GM23338 (cell line): ENCODE results near the gene A1BG. TPM values are rescaled to one million over a fixed set of nuclear protein-coding genes. Genes with fewer than 3 reads are reported as not detected.

Source experiments
- ATAC-seq: fragments of 200-7000 bp; cut with Tn5 transposase; 3 replicates; pipeline ENCODE4 v1.9.1; 2020
- DNase-seq: peaks from one replicate; pipeline ENCODE4 v3.0.0-alpha.2; 2015; ENCODE audit warnings: low spot score
- H2AFZ ChIP-seq: fragments of 200-600 bp; sonication (generic); 2 replicates; pipeline ENCODE4 v1.8.0; 2016; ENCODE audit warnings: antibody characterized with exemption, mild to moderate bottlenecking, moderate library complexity
- H3F3A ChIP-seq: fragments of 200-600 bp; sonication (generic); replicated peaks from 2 replicates; pipeline ENCODE4 v1.8.0; 2017; ENCODE audit warnings: antibody characterized with exemption, mixed run types, low read depth
- H3K27ac ChIP-seq: fragments of 200-600 bp; sonication (generic); 2 replicates; pipeline ENCODE4 v1.6.1; 2016; ENCODE audit warnings: low read depth
- H3K27me3 ChIP-seq: fragments of 200-600 bp; sonication (generic); 2 replicates; pipeline ENCODE4 v1.8.0; 2016; ENCODE audit warnings: mild to moderate bottlenecking, mixed run types, moderate library complexity; ENCODE audit not compliant: insufficient read depth
- H3K36me3 ChIP-seq: fragments of 200-600 bp; sonication (generic); 2 replicates; pipeline ENCODE4 v1.8.0; 2016; ENCODE audit warnings: mild to moderate bottlenecking; ENCODE audit not compliant: insufficient read depth
- H3K4me1 ChIP-seq: fragments of 200-600 bp; sonication (generic); 2 replicates; pipeline ENCODE4 v1.8.0; 2016; ENCODE audit warnings: mild to moderate bottlenecking, moderate library complexity; ENCODE audit not compliant: insufficient read depth
- H3K4me2 ChIP-seq: fragments of 200-600 bp; sonication (generic); 2 replicates; pipeline ENCODE4 v1.7.1; 2017; ENCODE audit warnings: mixed run types
- H3K4me3 ChIP-seq: fragments of 200-600 bp; sonication (generic); 2 replicates; pipeline ENCODE4 v1.6.1; 2016; ENCODE audit warnings: mixed run types
- H3K79me2 ChIP-seq: fragments of 200-600 bp; sonication (generic); replicated peaks from 2 replicates; pipeline ENCODE4 v1.8.0; 2017; ENCODE audit warnings: mild to moderate bottlenecking; ENCODE audit not compliant: insufficient read depth
- H3K9me2 ChIP-seq: fragments of 200-600 bp; sonication (generic); 2 replicates; pipeline ENCODE4 v1.8.0; 2017; ENCODE audit not compliant: insufficient read depth
- H4K20me1 ChIP-seq: fragments of 200-600 bp; sonication (generic); replicated peaks from 2 replicates; pipeline ENCODE4 v1.8.0; 2017; ENCODE audit warnings: mild to moderate bottlenecking; ENCODE audit not compliant: insufficient read depth
- H3K27ac Mint-ChIP-seq: 2 replicates; pipeline ENCODE4 v1.8.0; 2020; ENCODE audit warnings: inconsistent platforms, mild to moderate bottlenecking, moderate library complexity, mixed read lengths
- H3K27me3 Mint-ChIP-seq: 3 replicates; pipeline ENCODE4 v1.8.0; 2022; ENCODE audit warnings: low read depth, mild to moderate bottlenecking, moderate library complexity, mixed read lengths, inconsistent platforms; ENCODE audit not compliant: insufficient read depth, poor library complexity
- H3K36me3 Mint-ChIP-seq: 3 replicates; pipeline ENCODE4 v1.8.0; 2021; ENCODE audit warnings: low read depth, mild to moderate bottlenecking, inconsistent platforms, moderate library complexity, mixed read lengths
- H3K4me1 Mint-ChIP-seq: 3 replicates; pipeline ENCODE4 v1.8.0; 2020; ENCODE audit warnings: mild to moderate bottlenecking, inconsistent platforms, mixed read lengths
- H3K4me3 Mint-ChIP-seq: 3 replicates; pipeline ENCODE4 v1.8.0; 2021; ENCODE audit warnings: moderate library complexity, mild to moderate bottlenecking, inconsistent platforms, mixed read lengths
- H3K9me3 Mint-ChIP-seq: 3 replicates; pipeline ENCODE4 v1.8.0; 2020; ENCODE audit warnings: moderate library complexity, mild to moderate bottlenecking, inconsistent platforms, mixed read lengths
- EZH2 ChIP-seq: fragments of 200-600 bp; sonication (generic); IDR thresholded peaks from one replicate; pipeline ENCODE4 v1.8.0; 2017; ENCODE audit warnings: antibody characterized with exemption, mild to moderate bottlenecking, low read depth; ENCODE audit not compliant: unreplicated experiment
- JUNB ChIP-seq: IDR thresholded peaks from one replicate; pipeline ENCODE4 v1.6.1; 2016; ENCODE audit warnings: antibody characterized with exemption; ENCODE audit not compliant: unreplicated experiment
- ZNF114 ChIP-seq: fragments of 250-450 bp; sonication (Bioruptor Pico); IDR thresholded peaks from 2 replicates; pipeline ENCODE4 v1.5.0; 2020; ENCODE audit warnings: mild to moderate bottlenecking, moderate library complexity
- microRNA-seq: library from miRNA; unstranded; fragments of <30 nt; microRNA quantifications from one replicate; pipeline ENCODE4, GENCODE V29; 2017
- polyA plus RNA-seq: library from polyadenylated mRNA; unstranded; fragments of >200 nt; fragmentation: Nextera tagmentation; extraction: Ambion mirVana; gene quantifications from 2 replicates; pipeline ENCODE4 v1.2.1, GENCODE V29; 2016
- small RNA-seq: library from RNA; depleted of rRNA; stranded (forward); fragments of <200 nt; gene quantifications from one replicate; pipeline ENCODE3, GENCODE V24; 2014; ENCODE audit warnings: low replicate concordance
- total RNA-seq: library from RNA; depleted of rRNA; stranded (reverse); fragments of >200 nt; shearing (Covaris generic); gene quantifications from 2 replicates; pipeline ENCODE4 v1.2.3, GENCODE V29; 2014; rRNA removed
- TF ChIP-seq, protein P1 (sequence below): fragments of 250-450 bp; sonication (Bioruptor Pico); IDR thresholded peaks from 2 replicates; pipeline ENCODE4 v1.5.0; 2020; ENCODE audit warnings: mild to moderate bottlenecking, moderate library complexity
- TF ChIP-seq, protein P2 (sequence below): IDR thresholded peaks from 2 replicates; pipeline ENCODE4 v1.6.1; 2016; ENCODE audit warnings: antibody characterized with exemption
- TF ChIP-seq, protein P3 (sequence below): IDR thresholded peaks from one replicate; pipeline ENCODE4 v1.6.1; 2018; ENCODE audit warnings: antibody characterized with exemption; ENCODE audit not compliant: unreplicated experiment

A1BG gene
- total and polyA plus RNA-seq, 2 experiments from 2014 or later = 17.7 to 43.5 TPM

DNA sequence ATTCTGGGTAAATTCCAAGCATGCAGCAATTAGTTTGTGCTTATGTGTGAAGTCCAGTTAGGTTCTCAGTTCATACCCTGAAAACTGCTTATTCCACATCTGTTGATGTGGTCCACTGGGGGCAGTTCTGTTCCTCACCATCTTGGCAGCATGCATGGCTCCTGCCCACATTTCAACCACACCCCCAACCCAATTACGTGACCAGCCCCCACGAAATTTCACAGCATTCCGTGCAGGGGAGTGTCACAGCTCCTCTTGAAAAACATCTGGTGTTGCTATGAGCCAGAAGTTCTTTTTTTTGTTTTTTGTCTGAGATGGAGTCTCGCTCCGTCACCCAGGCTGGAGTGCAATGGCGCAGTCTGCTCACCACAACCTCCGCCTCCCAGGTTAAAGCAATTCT lies 57.2 kb downstream of the A1BG start:
- H3K4me3 Mint-ChIP-seq = no peak overlapping the region
- peaks cover 2% of the 10 kb centered on the region; the same call in 2 of the 3 replicates for H3K9me3 Mint-ChIP-seq
- peaks cover 20% of the 10 kb centered on the region for H4K20me1 ChIP-seq
- no peaks in the 10 kb centered on the region for H3K27me3 ChIP-seq
- H3K4me1 Mint-ChIP-seq = no peaks in the 10 kb centered on the region
- no peak for DNase-seq
- peaks cover 86% of the 10 kb centered on the region for H3K36me3 Mint-ChIP-seq
- no peaks in the 10 kb centered on the region for H3K9me2 ChIP-seq
- no peaks in the 10 kb centered on the region for H3K4me1 ChIP-seq
- H3K36me3 ChIP-seq = peaks cover 55% of the 10 kb centered on the region
- H3K27me3 Mint-ChIP-seq = peaks cover 2% of the 10 kb centered on the region
- no peak overlapping the region for H3K4me3 ChIP-seq
- no peak overlapping the region for H2AFZ ChIP-seq
- H3K27ac ChIP-seq = no peak overlapping the region
- no peak for ATAC-seq
- H3K4me2 ChIP-seq = no peak overlapping the region
- H3F3A ChIP-seq = peaks cover 4% of the 10 kb centered on the region; the same call in 1 of the 2 replicates
- peaks cover 50% of the 10 kb centered on the region for H3K79me2 ChIP-seq
- no peak overlapping the region; the same call in 1 of the 2 replicates for H3K27ac Mint-ChIP-seq
- TF ChIP-seq, protein P1, sequence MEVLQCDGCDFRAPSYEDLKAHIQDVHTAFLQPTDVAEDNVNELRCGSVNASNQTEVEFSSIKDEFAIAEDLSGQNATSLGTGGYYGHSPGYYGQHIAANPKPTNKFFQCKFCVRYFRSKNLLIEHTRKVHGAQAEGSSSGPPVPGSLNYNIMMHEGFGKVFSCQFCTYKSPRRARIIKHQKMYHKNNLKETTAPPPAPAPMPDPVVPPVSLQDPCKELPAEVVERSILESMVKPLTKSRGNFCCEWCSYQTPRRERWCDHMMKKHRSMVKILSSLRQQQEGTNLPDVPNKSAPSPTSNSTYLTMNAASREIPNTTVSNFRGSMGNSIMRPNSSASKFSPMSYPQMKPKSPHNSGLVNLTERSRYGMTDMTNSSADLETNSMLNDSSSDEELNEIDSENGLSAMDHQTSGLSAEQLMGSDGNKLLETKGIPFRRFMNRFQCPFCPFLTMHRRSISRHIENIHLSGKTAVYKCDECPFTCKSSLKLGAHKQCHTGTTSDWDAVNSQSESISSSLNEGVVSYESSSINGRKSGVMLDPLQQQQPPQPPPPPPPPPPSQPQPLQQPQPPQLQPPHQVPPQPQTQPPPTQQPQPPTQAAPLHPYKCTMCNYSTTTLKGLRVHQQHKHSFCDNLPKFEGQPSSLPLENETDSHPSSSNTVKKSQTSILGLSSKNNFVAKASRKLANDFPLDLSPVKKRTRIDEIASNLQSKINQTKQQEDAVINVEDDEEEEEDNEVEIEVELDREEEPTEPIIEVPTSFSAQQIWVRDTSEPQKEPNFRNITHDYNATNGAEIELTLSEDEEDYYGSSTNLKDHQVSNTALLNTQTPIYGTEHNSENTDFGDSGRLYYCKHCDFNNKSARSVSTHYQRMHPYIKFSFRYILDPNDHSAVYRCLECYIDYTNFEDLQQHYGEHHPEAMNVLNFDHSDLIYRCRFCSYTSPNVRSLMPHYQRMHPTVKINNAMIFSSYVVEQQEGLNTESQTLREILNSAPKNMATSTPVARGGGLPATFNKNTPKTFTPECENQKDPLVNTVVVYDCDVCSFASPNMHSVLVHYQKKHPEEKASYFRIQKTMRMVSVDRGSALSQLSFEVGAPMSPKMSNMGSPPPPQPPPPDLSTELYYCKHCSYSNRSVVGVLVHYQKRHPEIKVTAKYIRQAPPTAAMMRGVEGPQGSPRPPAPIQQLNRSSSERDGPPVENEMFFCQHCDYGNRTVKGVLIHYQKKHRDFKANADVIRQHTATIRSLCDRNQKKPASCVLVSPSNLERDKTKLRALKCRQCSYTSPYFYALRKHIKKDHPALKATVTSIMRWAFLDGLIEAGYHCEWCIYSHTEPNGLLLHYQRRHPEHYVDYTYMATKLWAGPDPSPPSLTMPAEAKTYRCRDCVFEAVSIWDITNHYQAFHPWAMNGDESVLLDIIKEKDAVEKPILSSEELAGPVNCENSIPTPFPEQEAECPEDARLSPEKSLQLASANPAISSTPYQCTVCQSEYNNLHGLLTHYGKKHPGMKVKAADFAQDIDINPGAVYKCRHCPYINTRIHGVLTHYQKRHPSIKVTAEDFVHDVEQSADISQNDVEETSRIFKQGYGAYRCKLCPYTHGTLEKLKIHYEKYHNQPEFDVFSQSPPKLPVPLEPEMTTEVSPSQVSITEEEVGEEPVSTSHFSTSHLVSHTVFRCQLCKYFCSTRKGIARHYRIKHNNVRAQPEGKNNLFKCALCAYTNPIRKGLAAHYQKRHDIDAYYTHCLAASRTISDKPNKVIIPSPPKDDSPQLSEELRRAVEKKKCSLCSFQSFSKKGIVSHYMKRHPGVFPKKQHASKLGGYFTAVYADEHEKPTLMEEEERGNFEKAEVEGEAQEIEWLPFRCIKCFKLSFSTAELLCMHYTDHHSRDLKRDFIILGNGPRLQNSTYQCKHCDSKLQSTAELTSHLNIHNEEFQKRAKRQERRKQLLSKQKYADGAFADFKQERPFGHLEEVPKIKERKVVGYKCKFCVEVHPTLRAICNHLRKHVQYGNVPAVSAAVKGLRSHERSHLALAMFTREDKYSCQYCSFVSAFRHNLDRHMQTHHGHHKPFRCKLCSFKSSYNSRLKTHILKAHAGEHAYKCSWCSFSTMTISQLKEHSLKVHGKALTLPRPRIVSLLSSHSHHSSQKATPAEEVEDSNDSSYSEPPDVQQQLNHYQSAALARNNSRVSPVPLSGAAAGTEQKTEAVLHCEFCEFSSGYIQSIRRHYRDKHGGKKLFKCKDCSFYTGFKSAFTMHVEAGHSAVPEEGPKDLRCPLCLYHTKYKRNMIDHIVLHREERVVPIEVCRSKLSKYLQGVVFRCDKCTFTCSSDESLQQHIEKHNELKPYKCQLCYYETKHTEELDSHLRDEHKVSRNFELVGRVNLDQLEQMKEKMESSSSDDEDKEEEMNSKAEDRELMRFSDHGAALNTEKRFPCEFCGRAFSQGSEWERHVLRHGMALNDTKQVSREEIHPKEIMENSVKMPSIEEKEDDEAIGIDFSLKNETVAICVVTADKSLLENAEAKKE (CRISPR knock-in tag) = no peak
- no peak for TF ChIP-seq JUNB
- no peak for TF ChIP-seq ZNF114 (CRISPR knock-in tag)
- TF ChIP-seq, protein P2, sequence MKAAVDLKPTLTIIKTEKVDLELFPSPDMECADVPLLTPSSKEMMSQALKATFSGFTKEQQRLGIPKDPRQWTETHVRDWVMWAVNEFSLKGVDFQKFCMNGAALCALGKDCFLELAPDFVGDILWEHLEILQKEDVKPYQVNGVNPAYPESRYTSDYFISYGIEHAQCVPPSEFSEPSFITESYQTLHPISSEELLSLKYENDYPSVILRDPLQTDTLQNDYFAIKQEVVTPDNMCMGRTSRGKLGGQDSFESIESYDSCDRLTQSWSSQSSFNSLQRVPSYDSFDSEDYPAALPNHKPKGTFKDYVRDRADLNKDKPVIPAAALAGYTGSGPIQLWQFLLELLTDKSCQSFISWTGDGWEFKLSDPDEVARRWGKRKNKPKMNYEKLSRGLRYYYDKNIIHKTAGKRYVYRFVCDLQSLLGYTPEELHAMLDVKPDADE = no peak
- no peak for TF ChIP-seq EZH2
- TF ChIP-seq, protein P3, sequence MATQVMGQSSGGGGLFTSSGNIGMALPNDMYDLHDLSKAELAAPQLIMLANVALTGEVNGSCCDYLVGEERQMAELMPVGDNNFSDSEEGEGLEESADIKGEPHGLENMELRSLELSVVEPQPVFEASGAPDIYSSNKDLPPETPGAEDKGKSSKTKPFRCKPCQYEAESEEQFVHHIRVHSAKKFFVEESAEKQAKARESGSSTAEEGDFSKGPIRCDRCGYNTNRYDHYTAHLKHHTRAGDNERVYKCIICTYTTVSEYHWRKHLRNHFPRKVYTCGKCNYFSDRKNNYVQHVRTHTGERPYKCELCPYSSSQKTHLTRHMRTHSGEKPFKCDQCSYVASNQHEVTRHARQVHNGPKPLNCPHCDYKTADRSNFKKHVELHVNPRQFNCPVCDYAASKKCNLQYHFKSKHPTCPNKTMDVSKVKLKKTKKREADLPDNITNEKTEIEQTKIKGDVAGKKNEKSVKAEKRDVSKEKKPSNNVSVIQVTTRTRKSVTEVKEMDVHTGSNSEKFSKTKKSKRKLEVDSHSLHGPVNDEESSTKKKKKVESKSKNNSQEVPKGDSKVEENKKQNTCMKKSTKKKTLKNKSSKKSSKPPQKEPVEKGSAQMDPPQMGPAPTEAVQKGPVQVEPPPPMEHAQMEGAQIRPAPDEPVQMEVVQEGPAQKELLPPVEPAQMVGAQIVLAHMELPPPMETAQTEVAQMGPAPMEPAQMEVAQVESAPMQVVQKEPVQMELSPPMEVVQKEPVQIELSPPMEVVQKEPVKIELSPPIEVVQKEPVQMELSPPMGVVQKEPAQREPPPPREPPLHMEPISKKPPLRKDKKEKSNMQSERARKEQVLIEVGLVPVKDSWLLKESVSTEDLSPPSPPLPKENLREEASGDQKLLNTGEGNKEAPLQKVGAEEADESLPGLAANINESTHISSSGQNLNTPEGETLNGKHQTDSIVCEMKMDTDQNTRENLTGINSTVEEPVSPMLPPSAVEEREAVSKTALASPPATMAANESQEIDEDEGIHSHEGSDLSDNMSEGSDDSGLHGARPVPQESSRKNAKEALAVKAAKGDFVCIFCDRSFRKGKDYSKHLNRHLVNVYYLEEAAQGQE = no peak

Small RNA genes within 50 kb of the gene (microRNA-seq; reads per million reads assigned to microRNA genes)
- gene MIR4754 = not detected
- not detected for gene MIR6806

Small RNA genes within 50 kb of the gene (small RNA-seq; reads per million reads assigned to genes)
- gene MIR4754 (not detected), gene MIR6806 (not detected), gene RNA5SP473 (0.10 reads per million)

Other genes with a start within 250 kb of the A1BG start
- gene ZNF329, start 202.7 kb downstream of the A1BG start, total RNA-seq = 15.2 and 16.9 TPM in 2 replicates
- 2.7 and 3.3 TPM in 2 replicates for gene ZNF329, start 202.7 kb downstream of the A1BG start, polyA plus RNA-seq
- gene ZNF274, start 170.4 kb downstream of the A1BG start, total RNA-seq = 31.2 and 40.0 TPM in 2 replicates
- 17.5 and 19.9 TPM in 2 replicates for gene ZNF274, start 170.4 kb downstream of the A1BG start, polyA plus RNA-seq
- gene ZNF544, start 124.6 kb downstream of the A1BG start, total RNA-seq = 93.9 and 105 TPM in 2 replicates
- gene ZNF544, start 124.6 kb downstream of the A1BG start, polyA plus RNA-seq = 27.7 and 29.4 TPM in 2 replicates
- 27.4 and 30.3 TPM in 2 replicates for gene ZNF8, start 74.5 kb downstream of the A1BG start, total RNA-seq
- gene ZNF8, start 74.5 kb downstream of the A1BG start, polyA plus RNA-seq = 4.3 and 4.7 TPM in 2 replicates
- 26.1 and 34.4 TPM in 2 replicates for gene ERVK3-1, start 48.1 kb downstream of the A1BG start, total RNA-seq
- gene ERVK3-1, start 48.1 kb downstream of the A1BG start, polyA plus RNA-seq = 64.2 and 66.2 TPM in 2 replicates
- 2.7 and 2.9 TPM in 2 replicates for gene ZSCAN22, start 26.5 kb downstream of the A1BG start, total RNA-seq
- 0.86 and 0.99 TPM in 2 replicates for gene ZSCAN22, start 26.5 kb downstream of the A1BG start, polyA plus RNA-seq
- gene ZNF497, start 9.3 kb upstream of the A1BG start, total RNA-seq = 1.0 and 2.0 TPM in 2 replicates
- gene ZNF497, start 9.3 kb upstream of the A1BG start, polyA plus RNA-seq = 0.44 and 0.61 TPM in 2 replicates
- 11.0 and 11.3 TPM in 2 replicates for gene ZNF837, start 27.5 kb upstream of the A1BG start, total RNA-seq
- 2.2 and 3.1 TPM in 2 replicates for gene ZNF837, start 27.5 kb upstream of the A1BG start, polyA plus RNA-seq
- gene RPS5, start 33.8 kb upstream of the A1BG start, total RNA-seq = 2,020 and 2,111 TPM in 2 replicates
- gene RPS5, start 33.8 kb upstream of the A1BG start, polyA plus RNA-seq = 734 and 753 TPM in 2 replicates
- 0.87 TPM in 1 of 2 replicates, not detected in the other for gene RNF225, start 42.2 kb upstream of the A1BG start, total RNA-seq
- gene RNF225, start 42.2 kb upstream of the A1BG start, polyA plus RNA-seq = not detected in 2 replicates
- gene ZNF584, start 55.2 kb upstream of the A1BG start, total RNA-seq = 8.1 and 9.1 TPM in 2 replicates
- gene ZNF584, start 55.2 kb upstream of the A1BG start, polyA plus RNA-seq = 1.1 and 2.3 TPM in 2 replicates
- 3.0 and 5.2 TPM in 2 replicates for gene ZNF132, start 86.7 kb upstream of the A1BG start, total RNA-seq
- gene ZNF132, start 86.7 kb upstream of the A1BG start, polyA plus RNA-seq = 1.1 and 2.2 TPM in 2 replicates
- 3.0 and 4.7 TPM in 2 replicates for gene ZNF324B, start 98.1 kb upstream of the A1BG start, total RNA-seq
- gene ZNF324B, start 98.1 kb upstream of the A1BG start, polyA plus RNA-seq = 0.50 and 0.61 TPM in 2 replicates
- gene ZNF324, start 113.6 kb upstream of the A1BG start, total RNA-seq = 11.4 and 15.0 TPM in 2 replicates
- gene ZNF324, start 113.6 kb upstream of the A1BG start, polyA plus RNA-seq = 3.5 and 3.9 TPM in 2 replicates
- gene ZNF446, start 122.9 kb upstream of the A1BG start, total RNA-seq = 5.6 and 5.9 TPM in 2 replicates
- gene ZNF446, start 122.9 kb upstream of the A1BG start, polyA plus RNA-seq = 2.1 and 2.4 TPM in 2 replicates
- 13.4 and 16.2 TPM in 2 replicates for gene SLC27A5, start 158.5 kb upstream of the A1BG start, total RNA-seq
- 35.5 and 37.7 TPM in 2 replicates for gene SLC27A5, start 158.5 kb upstream of the A1BG start, polyA plus RNA-seq
- gene ZBTB45, start 166.3 kb upstream of the A1BG start, total RNA-seq = 9.0 and 10.4 TPM in 2 replicates
- 8.5 and 9.5 TPM in 2 replicates for gene ZBTB45, start 166.3 kb upstream of the A1BG start, polyA plus RNA-seq
- gene TRIM28, start 190.6 kb upstream of the A1BG start, total RNA-seq = 1,208 and 1,430 TPM in 2 replicates
- gene TRIM28, start 190.6 kb upstream of the A1BG start, polyA plus RNA-seq = 920 and 1,022 TPM in 2 replicates
- gene CHMP2A, start 201.6 kb upstream of the A1BG start, total RNA-seq = 78.6 and 92.2 TPM in 2 replicates
- 143 and 145 TPM in 2 replicates for gene CHMP2A, start 201.6 kb upstream of the A1BG start, polyA plus RNA-seq
- 43.7 and 64.5 TPM in 2 replicates for gene UBE2M, start 205.1 kb upstream of the A1BG start, total RNA-seq
- gene UBE2M, start 205.1 kb upstream of the A1BG start, polyA plus RNA-seq = 27.6 and 39.8 TPM in 2 replicates
- 17.8 and 21.8 TPM in 2 replicates for gene MZF1, start 219.8 kb upstream of the A1BG start, total RNA-seq
- 10.2 and 10.8 TPM in 2 replicates for gene MZF1, start 219.8 kb upstream of the A1BG start, polyA plus RNA-seq